GM19035 (cell line): ENCODE results near the gene PRR23A.
"Not testable (repeated sequence)": the region's sequence is repeated elsewhere in the genome, so short reads cannot be mapped to it uniquely, and the experiment has no call there.

Experiments used
- ATAC-seq: cut with Tn5 transposase; IDR thresholded peaks from one replicate; pipeline ENCODE4 v1.9.1; 2021; ENCODE audit not compliant: unreplicated experiment

Gene PRR23A

GRCh38 chr3:139006051-139006716 is at the start of gene PRR23A:
TSS of gene PRR23A (minus strand) at chr3:139006268. CDS start at chr3:139006268, 0 bp downstream.
- no peak for ATAC-seq

GRCh38 chr3:139052802-139053600 is 46.9 kb upstream of the PRR23A start:
- no peak for ATAC-seq

- no peak for ATAC-seq
These were observed 38.5 kb upstream of the PRR23A start, which contains the start of gene PRR23C for GRCh38 chr3:139044366-139045210. TSS of gene PRR23C (minus strand) at chr3:139044892. CDS start at chr3:139044620, 272 bp downstream.

- ATAC-seq = no peak
These were observed 37.7 kb upstream of the PRR23A start for GRCh38 chr3:139043554-139044365.

DNA sequence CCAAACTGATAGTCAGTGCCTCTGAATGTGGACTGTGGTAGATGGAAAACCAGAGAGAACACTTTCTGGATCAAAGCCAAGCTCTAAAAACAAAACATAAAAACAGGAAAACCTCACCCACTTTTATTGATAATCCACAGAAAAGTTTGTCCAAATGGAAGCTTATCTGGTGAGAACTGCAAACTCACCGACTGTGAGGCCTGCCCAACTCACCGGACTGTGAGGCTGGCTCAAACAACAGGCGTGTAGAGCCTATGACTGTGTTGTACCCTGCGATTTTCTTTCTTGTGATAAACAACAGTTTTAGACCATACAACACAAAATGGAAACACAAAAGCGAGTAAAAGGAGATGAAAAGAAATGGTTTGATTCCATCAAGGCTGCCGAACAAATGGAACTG is 31.4 kb upstream of the PRR23A start:
- no peak for ATAC-seq

GRCh38 chr3:139032326-139033002 is 26.4 kb upstream of the PRR23A start:
- ATAC-seq = no peak

- not testable (repeated sequence) for ATAC-seq
These were observed 24.5 kb upstream of the PRR23A start for GRCh38 chr3:139030576-139030975.

- ATAC-seq = no peak
These were observed 18.9 kb upstream of the PRR23A start for GRCh38 chr3:139024968-139025367.

DNA sequence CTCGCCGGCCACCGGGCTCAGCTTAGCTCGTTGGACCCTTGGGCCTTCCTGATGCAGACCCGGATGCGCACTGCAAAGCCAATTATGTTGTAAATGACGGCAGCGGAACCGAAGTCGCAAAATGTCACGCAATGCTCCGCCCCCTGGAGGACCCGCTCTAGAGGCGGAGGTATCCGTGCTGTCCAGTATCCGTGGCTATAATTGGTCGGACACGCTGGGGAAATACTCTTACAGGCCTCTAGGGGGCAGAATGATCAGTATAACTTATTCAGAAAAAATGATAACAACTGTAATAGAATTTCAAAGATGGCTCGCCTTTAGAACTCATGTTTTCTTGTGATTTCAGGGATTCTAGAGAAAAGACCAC is 14.8 kb upstream of the PRR23A start, which contains the start of gene PRR23B:
TSS of gene PRR23B (minus strand) at position 59 of the 367 bp plus-strand sequence. CDS start 265 bp downstream, outside the sequence.
- no peak for ATAC-seq

GRCh38 chr3:139020036-139020867 is 14.2 kb upstream of the PRR23A start:
- ATAC-seq = no peak

DNA sequence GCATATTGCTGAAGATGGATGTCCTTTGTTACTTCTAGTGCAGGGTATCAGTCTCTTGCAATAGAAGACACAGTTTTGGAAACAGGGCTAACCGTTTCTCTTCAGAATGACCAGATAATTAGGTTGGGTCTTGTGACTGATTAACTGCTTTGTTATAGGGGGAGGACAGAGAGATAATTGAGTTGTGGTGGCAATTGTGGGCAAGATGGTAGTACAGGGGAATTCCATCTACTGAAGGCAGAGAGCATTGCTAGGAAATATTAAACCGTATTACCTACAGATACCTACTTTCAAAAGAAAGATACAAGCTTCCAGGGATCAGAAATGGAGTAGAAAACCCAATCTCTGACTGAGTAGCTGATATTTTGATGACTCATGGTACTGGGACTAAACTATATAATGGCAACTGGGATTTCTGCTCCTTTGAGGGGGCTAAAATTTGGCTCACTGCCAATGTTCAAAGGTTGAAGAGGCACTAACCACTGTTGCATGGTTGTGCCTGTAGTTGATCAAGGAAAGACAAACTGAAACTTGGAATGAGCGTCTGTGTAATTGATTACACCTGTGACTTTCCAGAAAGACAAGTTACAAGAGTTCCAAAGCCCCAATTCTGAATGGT is 10.5 kb upstream of the PRR23A start:
- ATAC-seq = no peak

DNA sequence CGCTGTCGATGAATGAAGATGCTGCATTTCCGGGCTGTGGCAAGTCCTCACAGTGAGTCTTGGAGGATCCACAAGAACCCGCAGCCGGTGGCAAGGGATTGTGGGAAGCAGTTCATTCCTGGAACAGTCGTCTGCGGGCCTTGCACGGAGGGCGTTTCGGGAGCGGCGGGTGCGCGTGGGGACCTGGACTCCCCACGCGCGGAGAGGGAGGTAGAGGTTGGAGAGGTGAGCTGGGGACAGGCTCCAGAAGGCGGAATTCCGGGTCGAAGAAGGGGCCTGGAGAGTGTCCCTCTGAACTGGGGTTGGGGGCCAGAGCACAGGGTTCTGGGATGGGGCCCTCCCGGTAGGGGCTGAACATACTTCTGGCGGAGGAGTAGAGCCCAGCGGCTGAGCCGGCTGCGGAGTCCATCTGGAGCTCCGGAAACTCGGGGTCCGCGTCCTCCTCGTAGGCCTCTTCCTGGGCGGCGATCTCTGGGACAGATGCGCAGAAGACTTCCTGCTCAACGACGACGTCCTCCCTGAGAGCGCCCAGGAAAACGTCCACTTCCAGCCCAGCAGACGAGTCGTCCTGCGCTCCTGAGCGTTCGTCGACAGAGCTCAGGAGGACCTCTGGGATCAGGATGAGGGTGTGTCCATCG is 593 bp downstream of the PRR23A start:
- ATAC-seq = no peak

GRCh38 chr3:138995706-138996105 is 10.4 kb downstream of the PRR23A start:
- no peak for ATAC-seq

DNA sequence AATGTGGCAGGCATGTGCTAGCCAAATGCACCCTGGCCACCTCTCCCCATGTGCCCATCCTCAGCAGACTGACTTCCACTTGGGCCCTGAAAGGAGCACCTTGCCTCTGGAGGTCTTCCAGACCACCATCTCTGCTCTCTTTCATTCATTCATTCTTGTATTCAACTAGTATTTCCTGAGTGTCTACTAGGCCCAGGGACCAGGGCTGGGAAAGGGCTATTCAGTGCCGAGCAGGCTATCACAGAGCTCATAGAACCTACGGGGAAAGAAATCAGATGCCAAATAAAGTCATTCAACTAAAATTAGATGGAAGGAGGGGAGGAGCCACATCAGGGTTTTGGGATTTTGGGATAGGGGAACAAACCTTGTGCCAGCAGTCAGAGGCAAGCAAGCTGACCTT is 18.9 kb downstream of the PRR23A start:
- ATAC-seq = no peak

DNA sequence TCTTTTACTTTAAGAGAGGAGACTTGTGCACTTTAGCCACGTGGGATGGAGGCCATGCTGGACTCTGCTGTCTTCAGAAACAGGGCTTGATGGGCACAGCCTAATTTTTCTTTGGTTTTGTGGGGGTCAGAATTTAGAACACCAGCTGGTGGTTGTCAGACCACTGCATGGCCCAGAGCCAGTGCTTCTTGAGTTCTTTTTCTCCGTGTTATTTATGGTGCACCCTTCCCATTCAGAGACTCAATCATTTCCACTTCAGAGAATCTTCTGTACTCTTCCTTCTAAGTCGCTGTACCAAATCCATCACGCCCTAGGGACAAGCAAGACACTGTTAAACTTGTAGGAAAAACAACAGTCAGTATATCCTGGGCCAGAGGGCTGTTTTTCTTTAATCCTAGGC is 20.1 kb downstream of the PRR23A start:
- no peak for ATAC-seq

- no peak for ATAC-seq
These were observed 21.3 kb downstream of the PRR23A start for GRCh38 chr3:138984816-138985215.

DNA sequence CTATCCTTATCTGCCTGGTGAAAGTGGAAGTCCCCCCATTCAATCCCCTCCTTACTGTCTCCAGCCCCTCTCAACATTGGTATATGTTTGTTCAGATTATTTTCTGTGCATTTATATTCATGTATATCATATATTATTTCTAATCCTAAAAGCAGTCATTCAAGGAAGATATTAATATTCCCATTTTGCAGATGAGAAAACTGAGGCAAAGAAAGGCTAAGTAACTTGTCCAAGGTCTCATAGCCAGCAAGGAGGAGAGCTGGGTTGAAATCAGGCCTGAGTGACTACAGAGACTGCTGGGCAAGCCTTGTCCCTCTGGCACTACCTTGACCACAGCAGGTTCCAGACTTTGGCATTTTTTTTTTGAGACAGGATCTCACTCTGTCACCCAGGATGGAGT is 30.0 kb downstream of the PRR23A start:
- no peak for ATAC-seq

- no peak for ATAC-seq
These were observed 30.7 kb downstream of the PRR23A start for GRCh38 chr3:138975351-138975750.
